Gastrocnemius medialis (tissue), 4 donors: ENCODE results near the gene AATK. TPM values are rescaled to one million over a fixed set of nuclear protein-coding genes. Genes with fewer than 3 reads are reported as not detected.

Experiments
- ATAC-seq, 2 donors: fragments of 150-250 bp; one replicate each; pipeline ENCODE4 v1.9.1; 2016
- DNase-seq, 2 donors: peaks; one replicate each; pipeline ENCODE4 v3.0.0-alpha.2; 2019
- H3K27ac ChIP-seq, 4 donors: fragments of 200-600 bp; sonication (generic); 1 replicate in 1 of 4; 2 replicates in 3 of 4; pipeline ENCODE4 v1.5.1; 2016 to 2018; ENCODE audit warnings: mild to moderate bottlenecking in 2 of 4, moderate library complexity in 1 of 4
- H3K27me3 ChIP-seq, 3 donors: fragments of 200-600 bp; sonication (generic) in 2 of 3; 1 replicate in 1 of 3; 2 replicates in 2 of 3; pipeline versions ENCODE4 v1.5.1 to v1.6.0; 2016 to 2019; ENCODE audit warnings: mild to moderate bottlenecking in 1 of 3, moderate library complexity in 1 of 3
- H3K36me3 ChIP-seq, 2 donors: fragments of 200-600 bp; sonication (generic) in 1 of 2; one replicate each; pipeline ENCODE4 v1.5.1; 2017 to 2018
- H3K4me1 ChIP-seq, 2 donors: fragments of 200-600 bp; sonication (generic) in 1 of 2; one replicate each; pipeline ENCODE4 v1.5.1; 2016 to 2017; ENCODE audit warnings: mild to moderate bottlenecking in 2 of 2
- H3K4me3 ChIP-seq, 4 donors: fragments of 200-600 bp; sonication (generic) in 3 of 4; 1 replicate in 1 of 4; 2 replicates in 3 of 4; pipeline ENCODE4 v1.5.1; 2016 to 2019; ENCODE audit warnings: mild to moderate bottlenecking in 2 of 4
- H3K9me3 ChIP-seq, 3 donors: fragments of 200-600 bp; sonication (generic) in 2 of 3; 1 replicate in 1 of 3; 2 replicates in 2 of 3; pipeline ENCODE4 v1.5.1; 2016 to 2019
- CTCF ChIP-seq, 5 experiments: fragments of 450-650 bp in 3 of 5; fragments of 200-600 bp in 2 of 5; sonication (generic) in 2 of 5; IDR thresholded peaks in 4 of 5; conservative IDR thresholded peaks in 1 of 5; 1 replicate in 4 of 5; 2 replicates in 1 of 5; pipeline ENCODE4 v1.5.1; 2016 to 2019; ENCODE audit warnings: antibody characterized with exemption in 5 of 5, mild to moderate bottlenecking in 3 of 5, moderate library complexity in 3 of 5
- POLR2A ChIP-seq, 2 donors: fragments of 450-650 bp; IDR thresholded peaks; one replicate each; pipeline ENCODE4 v1.6.1; 2017; ENCODE audit warnings: antibody characterized with exemption in 2 of 2, mild to moderate bottlenecking in 2 of 2, moderate library complexity in 2 of 2
- in situ Hi-C, 4 donors: fragments of 200-750 bp; cut with MboI; loops; one replicate each; pipeline versions ENCODE4 v1.15.0 to v1.8.0; 2017; ENCODE audit warnings: low sequenced_read_pairs in 4 of 4
- intact Hi-C: fragments of 100-400 bp; cut with DNase I; formaldehyde crosslinking; loops from one replicate; pipeline ENCODE4 v1.15.1; 2023; ENCODE audit warnings: low total_unique reads
- total RNA-seq, 4 donors: library from RNA; depleted of rRNA; stranded (reverse); fragments of >200 nt; gene quantifications; one replicate each; pipeline versions ENCODE4 v1.1.0 to v1.2.3, GENCODE V29; 2016

The AATK gene
- total RNA-seq, 4 donors from 2014 or later: 0.10 to 1.3 (median 0.80) TPM

- in situ Hi-C loops (no loop called here), intact Hi-C loops (no loop called here)
- Histone ChIP-seq H3K9me3 (no peaks in the 10 kb centered on the region), H3K4me3 (no peak overlapping the region), H3K27me3 (peaks cover 0 to 3% (median 0%) of the 10 kb centered on the region in 3 donors), H3K36me3 (no peaks in the 10 kb centered on the region), H3K4me1 (no peaks in the 10 kb centered on the region), H3K27ac (no peak overlapping the region)
- TF ChIP-seq CTCF (IDR thresholded peaks at IDR 0.05 in 4 of 5, conservative IDR thresholded peaks at IDR 0.05 in 1 of 5) (no peak), POLR2A (IDR thresholded peaks at IDR 0.05) (no peak)
- ATAC-seq: no peak
- no peak for DNase-seq
These were observed 13.7 kb downstream of the AATK start for GRCh38 chr17:81152288-81152828.

- Histone ChIP-seq H3K36me3 (no peaks in the 10 kb centered on the region), H3K9me3 (no peaks in the 10 kb centered on the region), H3K27ac (no peak overlapping the region), H3K4me1 (no peaks in the 10 kb centered on the region), H3K27me3 (peaks cover 0 to 3% (median 0%) of the 10 kb centered on the region in 3 donors), H3K4me3 (no peak overlapping the region)
- intact Hi-C loops: no loop called here
- no peak for ATAC-seq
- in situ Hi-C loops: no loop called here
- TF ChIP-seq POLR2A (IDR thresholded peaks at IDR 0.05): no peak
- no peak for TF ChIP-seq CTCF (IDR thresholded peaks at IDR 0.05 in 4 of 5, conservative IDR thresholded peaks at IDR 0.05 in 1 of 5)
- DNase-seq: no peak
These were observed 14.7 kb downstream of the AATK start for GRCh38 chr17:81151278-81151677.

- TF ChIP-seq CTCF (IDR thresholded peaks at IDR 0.05 in 4 of 5, conservative IDR thresholded peaks at IDR 0.05 in 1 of 5) (no peak), POLR2A (IDR thresholded peaks at IDR 0.05) (no peak)
- ATAC-seq: no peak
- intact Hi-C loops (no loop called here), in situ Hi-C loops (no loop called here)
- peaks cover 0 to 3% (median 0%) of the 10 kb centered on the region in 3 donors for H3K27me3 ChIP-seq
- no peaks in the 10 kb centered on the region for H3K36me3 ChIP-seq
- no peak overlapping the region for H3K27ac ChIP-seq
- no peaks in the 10 kb centered on the region for H3K4me1 ChIP-seq
- no peak overlapping the region for H3K4me3 ChIP-seq
- no peaks in the 10 kb centered on the region for H3K9me3 ChIP-seq
- DNase-seq: no peak
These were observed 15.5 kb downstream of the AATK start for GRCh38 chr17:81150377-81151077.

- Histone ChIP-seq H3K36me3 (no peaks in the 10 kb centered on the region), H3K4me1 (no peaks in the 10 kb centered on the region), H3K27ac (no peak overlapping the region), H3K9me3 (no peaks in the 10 kb centered on the region), H3K27me3 (peaks cover 0 to 3% (median 0%) of the 10 kb centered on the region in 3 donors), H3K4me3 (no peak overlapping the region)
- ATAC-seq: no peak
- no peak for DNase-seq
- TF ChIP-seq CTCF (IDR thresholded peaks at IDR 0.05 in 4 of 5, conservative IDR thresholded peaks at IDR 0.05 in 1 of 5) (no peak), POLR2A (IDR thresholded peaks at IDR 0.05) (no peak)
- intact Hi-C loops: no loop called here
- in situ Hi-C loops: loop anchor here in 1 of 4 donors (25.0 kb wide), 1 partner anchor 88 kb away; the partner anchor contains the start of genes NDUFAF8 and TEPSIN
These were observed 17.0 kb downstream of the AATK start for GRCh38 chr17:81148986-81149533.
